Measurements from ENCODE around the gene DDX23.

Gene DDX23

GRCh38 chr12:48807981-48808380 lies 44.0 kb downstream of the DDX23 start:
- H3K4me1 ChIP-seq (ENCODE audit: low read depth, poor library complexity, severe bottlenecking): peaks cover 7% of the 10 kb centered on the region
- no peaks in the 10 kb centered on the region for H3K79me2 ChIP-seq (ENCODE audit: insufficient read depth, low read depth)
- no peak overlapping the region for H3K4me2 ChIP-seq
- H3K4me3 ChIP-seq (IDR thresholded peaks at IDR 0.05; ENCODE audit: insufficient read depth, low read depth, low read length): no peak overlapping the region
- H3K9ac ChIP-seq: no peak overlapping the region
- no peak overlapping the region for H3K27ac ChIP-seq
- H2AFZ ChIP-seq (ENCODE audit: low read depth): no peak overlapping the region
- H4K20me1 ChIP-seq (ENCODE audit: insufficient read depth): no peaks in the 10 kb centered on the region
- no peaks in the 10 kb centered on the region for H3K36me3 ChIP-seq (ENCODE audit: insufficient read depth)
- TF ChIP-seq, protein P1, sequence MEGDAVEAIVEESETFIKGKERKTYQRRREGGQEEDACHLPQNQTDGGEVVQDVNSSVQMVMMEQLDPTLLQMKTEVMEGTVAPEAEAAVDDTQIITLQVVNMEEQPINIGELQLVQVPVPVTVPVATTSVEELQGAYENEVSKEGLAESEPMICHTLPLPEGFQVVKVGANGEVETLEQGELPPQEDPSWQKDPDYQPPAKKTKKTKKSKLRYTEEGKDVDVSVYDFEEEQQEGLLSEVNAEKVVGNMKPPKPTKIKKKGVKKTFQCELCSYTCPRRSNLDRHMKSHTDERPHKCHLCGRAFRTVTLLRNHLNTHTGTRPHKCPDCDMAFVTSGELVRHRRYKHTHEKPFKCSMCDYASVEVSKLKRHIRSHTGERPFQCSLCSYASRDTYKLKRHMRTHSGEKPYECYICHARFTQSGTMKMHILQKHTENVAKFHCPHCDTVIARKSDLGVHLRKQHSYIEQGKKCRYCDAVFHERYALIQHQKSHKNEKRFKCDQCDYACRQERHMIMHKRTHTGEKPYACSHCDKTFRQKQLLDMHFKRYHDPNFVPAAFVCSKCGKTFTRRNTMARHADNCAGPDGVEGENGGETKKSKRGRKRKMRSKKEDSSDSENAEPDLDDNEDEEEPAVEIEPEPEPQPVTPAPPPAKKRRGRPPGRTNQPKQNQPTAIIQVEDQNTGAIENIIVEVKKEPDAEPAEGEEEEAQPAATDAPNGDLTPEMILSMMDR (conservative IDR thresholded peaks at IDR 0.05; ENCODE audit: low read depth, low read length): no peak
- H3K27me3 ChIP-seq (ENCODE audit: insufficient read depth, low read depth): no peaks in the 10 kb centered on the region

DNA sequence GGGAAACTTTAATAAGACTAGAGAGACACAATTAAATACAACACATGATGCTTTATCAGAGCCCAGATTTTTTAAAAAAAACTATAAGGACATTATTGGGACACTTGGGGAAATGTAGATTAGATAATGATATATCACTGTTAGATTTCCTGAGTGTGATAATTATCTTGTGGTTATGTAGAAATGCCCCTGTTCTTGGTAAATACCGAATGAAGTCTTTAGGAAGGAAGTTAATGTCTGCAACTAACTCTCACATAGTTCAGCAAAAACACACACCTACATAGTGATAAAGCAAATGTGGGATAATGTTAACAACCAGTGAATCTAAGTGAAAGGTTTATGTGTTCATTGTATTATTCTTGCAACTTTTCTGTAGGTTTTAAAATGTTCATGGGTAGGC lies 48.3 kb downstream of the DDX23 start:
- Histone ChIP-seq H3K4me3 (IDR thresholded peaks at IDR 0.05; ENCODE audit: insufficient read depth, low read depth, low read length) (no peak overlapping the region), H3K4me1 (ENCODE audit: low read depth, poor library complexity, severe bottlenecking) (no peaks in the 10 kb centered on the region), H3K4me2 (no peak overlapping the region), H3K79me2 (ENCODE audit: insufficient read depth, low read depth) (no peaks in the 10 kb centered on the region), H3K9ac (no peak overlapping the region), H4K20me1 (ENCODE audit: insufficient read depth) (no peaks in the 10 kb centered on the region), H3K36me3 (ENCODE audit: insufficient read depth) (no peaks in the 10 kb centered on the region), H3K27me3 (ENCODE audit: insufficient read depth, low read depth) (no peaks in the 10 kb centered on the region), H3K27ac (no peak overlapping the region), H2AFZ (ENCODE audit: low read depth) (no peak overlapping the region)
- TF ChIP-seq, protein P1 (conservative IDR thresholded peaks at IDR 0.05; ENCODE audit: low read depth, low read length): no peak

DNA sequence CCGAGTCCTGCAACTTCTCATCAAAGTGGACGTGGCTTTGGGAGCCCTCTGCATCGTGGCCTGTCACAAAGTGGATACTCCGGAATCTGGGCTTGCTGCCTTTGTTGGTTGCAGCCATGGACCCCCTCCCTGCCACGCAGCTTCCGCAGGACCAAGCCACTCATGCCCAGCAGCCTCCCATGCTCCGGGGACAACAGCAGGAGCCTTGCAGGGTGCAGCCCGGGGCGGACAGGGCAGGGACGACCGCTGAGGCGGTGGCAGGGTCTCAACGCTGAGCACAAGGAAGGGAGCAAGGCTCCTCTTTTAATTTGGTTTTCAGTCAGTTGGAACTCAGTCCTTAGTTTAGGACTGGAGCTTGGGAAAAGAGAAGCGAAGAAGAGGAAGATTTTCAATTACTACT lies 51.0 kb downstream of the DDX23 start:
- no peak overlapping the region for H3K4me3 ChIP-seq (IDR thresholded peaks at IDR 0.05; ENCODE audit: insufficient read depth, low read depth, low read length)
- H3K4me2 ChIP-seq: no peak overlapping the region
- no peaks in the 10 kb centered on the region for H3K79me2 ChIP-seq (ENCODE audit: insufficient read depth, low read depth)
- TF ChIP-seq, protein P1 (conservative IDR thresholded peaks at IDR 0.05; ENCODE audit: low read depth, low read length): no peak
- H3K9ac ChIP-seq: no peak overlapping the region
- no peaks in the 10 kb centered on the region for H3K36me3 ChIP-seq (ENCODE audit: insufficient read depth)
- no peaks in the 10 kb centered on the region for H4K20me1 ChIP-seq (ENCODE audit: insufficient read depth)
- H3K27me3 ChIP-seq (ENCODE audit: insufficient read depth, low read depth): no peaks in the 10 kb centered on the region
- no peaks in the 10 kb centered on the region for H3K4me1 ChIP-seq (ENCODE audit: low read depth, poor library complexity, severe bottlenecking)
- no peak overlapping the region for H2AFZ ChIP-seq (ENCODE audit: low read depth)
- no peak overlapping the region for H3K27ac ChIP-seq

GRCh38 chr12:48800457-48800856 lies 51.5 kb downstream of the DDX23 start:
- H3K4me3 ChIP-seq (IDR thresholded peaks at IDR 0.05; ENCODE audit: insufficient read depth, low read depth, low read length): no peak overlapping the region
- H3K79me2 ChIP-seq (ENCODE audit: insufficient read depth, low read depth): no peaks in the 10 kb centered on the region
- H3K9ac ChIP-seq: no peak overlapping the region
- no peaks in the 10 kb centered on the region for H3K4me1 ChIP-seq (ENCODE audit: low read depth, poor library complexity, severe bottlenecking)
- no peak overlapping the region for H2AFZ ChIP-seq (ENCODE audit: low read depth)
- H3K27me3 ChIP-seq (ENCODE audit: insufficient read depth, low read depth): no peaks in the 10 kb centered on the region
- TF ChIP-seq, protein P1 (conservative IDR thresholded peaks at IDR 0.05; ENCODE audit: low read depth, low read length): no peak
- no peaks in the 10 kb centered on the region for H3K36me3 ChIP-seq (ENCODE audit: insufficient read depth)
- H3K4me2 ChIP-seq: no peak overlapping the region
- H4K20me1 ChIP-seq (ENCODE audit: insufficient read depth): no peaks in the 10 kb centered on the region
- H3K27ac ChIP-seq: no peak overlapping the region
